Measurements from ENCODE around the gene SMPD3.

Gene SMPD3

GRCh38 chr16:68472581-68472980, 24.3 kb upstream of the SMPD3 start:
- TF ChIP-seq POLR2AphosphoS5 (IDR thresholded peaks at IDR 0.05; ENCODE audit: low read depth, low read length) (no peak), REST (IDR thresholded peaks at IDR 0.05; ENCODE audit: insufficient read depth in 1 of 2, low read depth in 2 of 2, low read length in 2 of 2) (no peak), TAF1 (IDR thresholded peaks at IDR 0.05; ENCODE audit: borderline replicate concordance, insufficient read depth, low read length) (no peak), FOXP2 (optimal IDR thresholded peaks at IDR 0.05; ENCODE audit: borderline replicate concordance, extremely low read depth, extremely low read length, insufficient read depth) (no peak), SIN3A (IDR thresholded peaks at IDR 0.05; ENCODE audit: borderline replicate concordance, insufficient read depth, low read length) (no peak)

DNA sequence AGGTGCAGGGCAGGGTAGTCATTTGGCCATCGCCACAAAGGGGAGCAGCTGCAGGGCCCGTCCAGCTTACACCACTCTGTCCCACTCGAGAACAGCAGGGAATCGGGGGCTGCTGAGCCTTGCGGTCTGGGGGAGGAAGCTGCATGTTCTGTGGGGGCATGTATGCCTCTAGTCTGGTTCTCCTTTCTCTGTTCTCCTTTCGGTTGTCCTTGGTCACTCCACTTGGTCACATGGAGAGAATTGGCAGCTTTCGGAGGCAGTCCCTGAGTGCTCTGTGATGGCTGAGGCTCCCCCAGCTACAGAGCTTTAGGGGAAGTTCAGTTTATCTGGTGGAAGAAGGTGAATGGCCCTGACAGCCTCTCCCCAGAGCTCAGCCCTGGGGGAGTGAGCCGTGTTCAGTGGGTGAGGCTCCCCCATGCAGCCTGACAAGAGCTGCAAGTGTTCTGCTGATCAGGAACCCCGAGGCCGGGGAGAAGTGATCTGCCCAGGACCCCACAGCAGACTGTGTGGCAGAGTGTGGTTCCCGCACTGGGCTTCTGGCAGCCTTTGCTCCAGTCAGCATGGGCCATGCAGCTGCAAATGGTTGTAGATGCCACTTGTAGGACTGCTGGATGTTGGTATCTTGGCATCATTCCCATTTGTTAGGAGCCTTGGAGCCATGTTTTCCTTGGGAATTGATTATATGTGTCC, 22.3 kb upstream of the SMPD3 start:
- no peak for TF ChIP-seq TAF1 (IDR thresholded peaks at IDR 0.05; ENCODE audit: borderline replicate concordance, insufficient read depth, low read length)
- no peak for TF ChIP-seq POLR2AphosphoS5 (IDR thresholded peaks at IDR 0.05; ENCODE audit: low read depth, low read length)
- TF ChIP-seq REST (IDR thresholded peaks at IDR 0.05; ENCODE audit: insufficient read depth in 1 of 2, low read depth in 2 of 2, low read length in 2 of 2): no peak
- TF ChIP-seq FOXP2 (optimal IDR thresholded peaks at IDR 0.05; ENCODE audit: borderline replicate concordance, extremely low read depth, extremely low read length, insufficient read depth): no peak
- TF ChIP-seq SIN3A (IDR thresholded peaks at IDR 0.05; ENCODE audit: borderline replicate concordance, insufficient read depth, low read length): no peak

DNA sequence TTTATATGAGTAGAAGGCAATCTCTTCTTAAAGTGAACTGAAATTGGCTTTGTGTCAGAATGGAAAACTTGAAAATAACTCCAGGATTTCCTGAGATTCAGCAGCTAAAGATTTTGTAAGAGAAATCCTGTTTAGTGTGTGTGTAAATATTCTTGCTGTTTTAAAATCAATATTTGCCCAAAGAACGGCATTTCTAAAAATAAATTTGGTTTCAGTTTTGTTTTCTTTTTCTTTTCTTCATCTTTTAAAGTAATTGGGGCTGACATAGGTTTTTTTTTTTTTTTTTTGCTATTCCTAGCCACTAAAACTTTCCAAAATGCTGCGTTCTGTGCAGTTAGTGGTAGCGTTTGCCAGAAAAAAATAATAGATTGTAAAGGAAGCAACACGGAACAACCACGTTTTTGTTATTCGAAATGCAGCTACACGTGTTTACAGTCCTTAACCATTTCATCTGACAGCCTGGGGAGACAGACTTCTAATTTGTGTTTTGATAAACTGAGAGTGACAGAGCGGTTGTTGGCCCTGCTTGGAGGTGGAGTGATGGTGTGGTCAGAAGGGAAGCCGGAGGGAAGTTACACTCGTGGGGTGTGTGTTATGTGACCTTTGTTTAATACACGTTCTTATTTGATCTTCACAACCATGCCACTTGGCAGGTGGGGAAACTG, 21.6 kb upstream of the SMPD3 start:
- TF ChIP-seq TAF1 (IDR thresholded peaks at IDR 0.05; ENCODE audit: borderline replicate concordance, insufficient read depth, low read length) (no peak), POLR2AphosphoS5 (IDR thresholded peaks at IDR 0.05; ENCODE audit: low read depth, low read length) (no peak), FOXP2 (optimal IDR thresholded peaks at IDR 0.05; ENCODE audit: borderline replicate concordance, extremely low read depth, extremely low read length, insufficient read depth) (no peak), REST (IDR thresholded peaks at IDR 0.05; ENCODE audit: insufficient read depth in 1 of 2, low read depth in 2 of 2, low read length in 2 of 2) (no peak), SIN3A (IDR thresholded peaks at IDR 0.05; ENCODE audit: borderline replicate concordance, insufficient read depth, low read length) (no peak)

GRCh38 chr16:68468842-68469241, 20.5 kb upstream of the SMPD3 start:
- TF ChIP-seq SIN3A (IDR thresholded peaks at IDR 0.05; ENCODE audit: borderline replicate concordance, insufficient read depth, low read length): no peak
- no peak for TF ChIP-seq TAF1 (IDR thresholded peaks at IDR 0.05; ENCODE audit: borderline replicate concordance, insufficient read depth, low read length)

- TF ChIP-seq FOXP2 (optimal IDR thresholded peaks at IDR 0.05; ENCODE audit: borderline replicate concordance, extremely low read depth, extremely low read length, insufficient read depth) (no peak), POLR2AphosphoS5 (IDR thresholded peaks at IDR 0.05; ENCODE audit: low read depth, low read length) (no peak)
Measured at GRCh38 chr16:68466174-68466573, 17.9 kb upstream of the SMPD3 start.

- no peak for TF ChIP-seq SIN3A (IDR thresholded peaks at IDR 0.05; ENCODE audit: borderline replicate concordance, insufficient read depth, low read length)
Measured at GRCh38 chr16:68463904-68464303, 15.6 kb upstream of the SMPD3 start.
